Measurements from ENCODE around the gene LARP1.
A peak's percentile ranks its signal among the peaks of the same experiment; 100 is the strongest.

Gene LARP1

DNA sequence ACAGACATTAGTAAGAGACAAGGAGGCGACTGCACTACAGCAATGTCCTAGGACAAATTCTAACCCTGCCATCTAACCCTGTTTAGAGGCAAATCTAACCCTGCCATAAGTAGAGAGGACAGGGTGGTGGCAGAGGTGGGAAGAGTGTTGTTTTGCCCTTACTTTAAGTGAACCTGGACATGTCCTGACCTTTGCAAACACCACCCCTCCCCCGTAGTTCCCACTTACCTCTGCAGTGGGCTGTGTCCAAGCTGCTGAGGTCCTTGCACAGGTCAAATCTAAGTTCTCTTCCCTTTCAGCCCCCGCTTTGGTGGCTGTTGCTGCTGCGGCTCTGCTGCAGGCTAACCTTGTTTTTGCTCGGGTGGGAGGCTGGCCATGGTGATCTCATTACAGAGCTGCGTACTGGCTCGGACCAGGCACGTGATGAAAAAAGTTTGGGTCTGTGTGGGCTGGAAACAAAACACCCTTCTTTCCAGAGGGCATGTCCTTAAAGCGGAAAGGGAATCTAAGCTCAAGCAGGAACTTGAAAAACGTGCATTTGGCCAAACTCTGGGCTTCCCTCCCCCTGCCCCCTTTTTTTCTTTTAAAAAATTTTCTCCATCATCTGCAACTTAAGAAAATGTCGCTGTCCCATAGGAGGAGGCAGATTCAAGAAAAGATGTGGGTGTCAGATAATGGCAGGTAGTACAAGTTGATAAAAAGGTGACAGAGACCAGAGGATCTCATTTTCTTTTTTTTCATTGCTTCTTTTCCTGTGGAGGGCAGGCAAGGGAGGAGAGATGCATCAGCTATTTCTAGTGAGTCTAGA lies 95.3 kb downstream of the LARP1 start, which contains the start of gene FAXDC2:
FAXDC2 (minus strand) TSS at position 349 of the 808 bp plus-strand sequence. CDS start 12,425 bp downstream, outside the sequence.
- peak within 1 kb of the TSS; percentile 72 for H3K4me3 ChIP-seq (ENCODE audit: low read length)
- peak within 1 kb of the TSS; percentile 88 for H3K4me2 ChIP-seq (ENCODE audit: low read length)
- peaks cover 18% of the 10 kb centered on the region for H3K4me1 ChIP-seq (ENCODE audit: control insufficient read depth, insufficient read depth, low read length)
- H3K27me3 ChIP-seq (ENCODE audit: control insufficient read depth, insufficient read depth, low read length): no peaks in the 10 kb centered on the region
- peak within 1 kb of the TSS; percentile 63 for H3K9ac ChIP-seq (ENCODE audit: low read depth, low read length)
- no peaks in the 10 kb centered on the region for H3K36me3 ChIP-seq (ENCODE audit: insufficient read depth, low read length)
- H3K9me3 ChIP-seq (replicated peaks; ENCODE audit: low read length): no peaks in the 10 kb centered on the region

DNA sequence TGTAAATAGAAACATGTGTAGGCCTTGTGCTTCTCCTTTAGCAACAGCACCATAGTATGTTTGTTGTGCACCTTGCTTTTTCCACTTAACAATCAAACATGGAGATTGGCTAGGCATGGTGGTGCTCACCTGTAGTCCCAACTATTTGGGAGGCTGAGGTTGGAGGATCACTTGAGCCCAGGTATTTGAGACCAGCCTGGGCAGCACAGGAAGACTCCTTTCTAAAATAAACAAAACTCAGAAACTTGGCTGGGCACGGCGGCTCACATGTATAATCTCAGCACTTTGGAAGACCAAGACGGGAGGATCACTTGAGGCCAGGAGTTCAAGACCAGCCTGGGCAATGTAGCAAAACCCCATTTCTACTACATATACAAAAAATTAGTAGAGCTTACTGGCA lies 96.2 kb downstream of the LARP1 start:
- Histone ChIP-seq H3K9ac (ENCODE audit: low read depth, low read length) (no peak overlapping the region), H3K4me1 (ENCODE audit: control insufficient read depth, insufficient read depth, low read length) (peaks cover 18% of the 10 kb centered on the region), H3K4me2 (ENCODE audit: low read length) (peak overlapping the region; percentile 88), H3K36me3 (ENCODE audit: insufficient read depth, low read length) (no peaks in the 10 kb centered on the region), H3K4me3 (ENCODE audit: low read length) (no peak overlapping the region), H3K9me3 (replicated peaks; ENCODE audit: low read length) (no peaks in the 10 kb centered on the region), H3K27me3 (ENCODE audit: control insufficient read depth, insufficient read depth, low read length) (no peaks in the 10 kb centered on the region)

DNA sequence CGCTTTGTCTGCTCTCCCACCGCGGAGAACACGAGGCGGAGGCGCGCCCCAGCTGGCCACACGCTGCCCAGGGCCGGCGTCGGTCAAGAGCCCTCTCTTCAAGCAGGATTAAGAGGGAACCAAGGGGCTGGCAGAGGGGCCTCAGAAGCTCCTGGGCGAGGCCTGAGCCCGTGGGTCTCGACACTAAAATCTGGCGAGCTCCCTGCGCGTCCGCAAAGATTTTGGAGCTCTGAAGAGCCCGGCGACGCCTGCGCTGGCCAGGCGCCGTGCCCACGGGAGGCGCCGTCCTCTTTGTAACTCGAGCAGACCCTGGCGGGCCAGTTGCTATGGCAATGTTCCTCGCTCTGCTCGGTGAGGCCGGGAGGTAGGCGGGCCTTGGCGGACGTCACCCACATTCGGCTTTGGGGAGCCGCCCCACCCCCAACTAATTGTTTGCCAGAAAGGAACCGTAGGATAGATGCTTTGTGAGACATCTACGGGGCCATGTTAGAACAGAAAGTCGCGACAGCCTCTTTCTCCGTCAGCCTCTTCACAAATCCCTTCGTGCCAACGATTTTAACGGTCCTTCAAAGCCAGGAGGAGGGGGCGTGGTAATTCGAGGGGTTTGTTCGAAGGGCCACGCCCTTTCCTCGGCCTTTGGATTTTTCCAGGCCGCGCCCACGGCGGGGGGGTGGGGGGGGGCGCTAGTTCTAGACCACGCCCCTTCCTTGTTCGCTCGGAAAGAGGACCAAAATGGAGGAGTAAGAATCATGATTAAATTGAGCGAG lies 102.5 kb downstream of the LARP1 start:
- Histone ChIP-seq H3K9ac (ENCODE audit: low read depth, low read length) (peak overlapping the region; percentile 91), H3K4me1 (ENCODE audit: control insufficient read depth, insufficient read depth, low read length) (peaks cover 30% of the 10 kb centered on the region), H3K36me3 (ENCODE audit: insufficient read depth, low read length) (peaks cover 2% of the 10 kb centered on the region), H3K9me3 (replicated peaks; ENCODE audit: low read length) (no peaks in the 10 kb centered on the region), H3K27me3 (ENCODE audit: control insufficient read depth, insufficient read depth, low read length) (no peaks in the 10 kb centered on the region), H3K4me3 (ENCODE audit: low read length) (peak overlapping the region; percentile 82), H3K4me2 (ENCODE audit: low read length) (peak overlapping the region; percentile 92)

DNA sequence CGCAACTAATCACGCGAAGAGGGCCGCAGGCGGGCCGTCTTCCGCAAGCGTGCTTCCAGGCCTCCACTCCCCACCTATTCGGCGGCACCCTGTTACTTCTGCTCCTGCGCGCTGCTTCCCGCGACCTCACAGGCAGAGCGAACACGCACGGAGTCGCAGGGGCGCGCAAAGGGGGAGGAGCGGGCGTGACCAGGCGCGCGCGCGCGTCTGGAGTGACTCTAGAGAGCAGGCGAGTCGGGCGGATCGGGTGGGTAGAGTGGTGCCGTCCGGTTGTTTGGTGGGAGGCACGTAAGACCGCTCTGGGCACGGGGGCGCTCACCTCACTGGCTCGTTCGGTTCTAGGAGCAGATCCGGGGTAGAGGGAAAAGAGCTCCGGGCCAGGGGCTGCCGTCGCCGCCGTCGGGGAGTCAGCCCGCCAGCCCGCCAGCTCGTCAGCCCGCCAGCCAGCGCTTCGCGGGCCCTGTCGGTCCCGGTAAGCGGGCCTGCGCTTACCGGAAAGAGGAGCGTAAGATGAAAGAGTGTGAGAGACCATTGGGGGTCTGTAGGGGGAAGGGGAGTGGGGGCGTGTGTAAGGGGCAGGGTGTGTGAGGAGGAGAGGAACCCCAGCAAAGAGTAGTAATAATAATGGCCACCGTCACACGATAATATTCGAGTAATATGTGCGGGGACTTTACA lies 103.3 kb downstream of the LARP1 start, which contains the start of gene CNOT8:
CNOT8 (plus strand) TSS at position 331 of the 675 bp plus-strand sequence. CDS start 4,652 bp downstream, outside the sequence.
- peak within 1 kb of the TSS; percentile 82 for H3K4me3 ChIP-seq (ENCODE audit: low read length)
- H3K9me3 ChIP-seq (replicated peaks; ENCODE audit: low read length): no peaks in the 10 kb centered on the region
- peak within 1 kb of the TSS; percentile 92 for H3K4me2 ChIP-seq (ENCODE audit: low read length)
- H3K27me3 ChIP-seq (ENCODE audit: control insufficient read depth, insufficient read depth, low read length): no peaks in the 10 kb centered on the region
- peaks cover 30% of the 10 kb centered on the region for H3K4me1 ChIP-seq (ENCODE audit: control insufficient read depth, insufficient read depth, low read length)
- H3K9ac ChIP-seq (ENCODE audit: low read depth, low read length): peak within 1 kb of the TSS; percentile 91
- H3K36me3 ChIP-seq (ENCODE audit: insufficient read depth, low read length): peaks cover 8% of the 10 kb centered on the region

DNA sequence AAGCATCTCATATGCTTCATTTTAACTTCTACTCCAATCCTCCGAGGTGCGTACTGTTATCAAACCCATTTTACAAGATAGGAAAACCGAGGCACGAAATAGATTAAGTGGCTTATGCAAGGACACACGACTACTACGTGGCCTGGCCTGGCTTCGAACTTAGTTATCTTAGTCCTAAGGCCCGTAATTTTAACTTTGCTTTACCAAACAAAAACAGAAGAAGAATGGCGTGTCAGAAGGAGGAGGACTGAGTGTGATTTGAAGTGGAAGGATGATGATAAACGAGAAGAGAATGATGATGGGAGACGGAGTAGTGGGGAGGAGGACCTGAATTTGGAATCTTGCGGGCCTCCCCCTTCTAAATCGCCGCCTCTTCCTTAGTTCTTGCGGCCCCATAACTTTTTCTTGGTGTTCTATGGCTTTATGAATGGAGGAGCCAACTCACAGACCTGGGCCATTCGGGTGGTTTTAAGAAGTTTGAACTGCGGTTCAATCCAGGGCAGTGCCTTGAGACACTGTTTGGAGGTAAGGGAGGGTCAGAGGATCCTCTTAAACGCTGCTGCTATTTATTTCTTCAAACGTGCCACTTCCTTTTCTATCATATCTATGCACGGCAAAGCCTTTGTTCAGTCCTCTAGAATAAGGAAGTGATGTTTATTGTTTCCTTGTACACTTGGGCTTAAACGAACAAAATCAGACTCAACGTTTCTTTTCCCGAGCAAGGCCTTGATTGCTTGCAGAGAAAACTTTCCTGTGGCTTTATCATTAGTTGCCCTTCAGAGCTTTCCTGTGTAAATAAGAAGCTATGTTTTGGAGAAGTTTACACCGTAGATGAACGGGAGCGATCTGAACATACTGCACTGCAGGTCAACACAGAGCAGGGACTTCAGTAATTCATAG lies 104.0 kb downstream of the LARP1 start:
- H3K4me3 ChIP-seq (ENCODE audit: low read length): peak overlapping the region; percentile 82
- peak overlapping the region; percentile 88 for H3K4me2 ChIP-seq (ENCODE audit: low read length)
- peaks cover 30% of the 10 kb centered on the region for H3K4me1 ChIP-seq (ENCODE audit: control insufficient read depth, insufficient read depth, low read length)
- H3K9ac ChIP-seq (ENCODE audit: low read depth, low read length): peak overlapping the region; percentile 91
- no peaks in the 10 kb centered on the region for H3K27me3 ChIP-seq (ENCODE audit: control insufficient read depth, insufficient read depth, low read length)
- H3K9me3 ChIP-seq (replicated peaks; ENCODE audit: low read length): no peaks in the 10 kb centered on the region
- peaks cover 13% of the 10 kb centered on the region for H3K36me3 ChIP-seq (ENCODE audit: insufficient read depth, low read length)

DNA sequence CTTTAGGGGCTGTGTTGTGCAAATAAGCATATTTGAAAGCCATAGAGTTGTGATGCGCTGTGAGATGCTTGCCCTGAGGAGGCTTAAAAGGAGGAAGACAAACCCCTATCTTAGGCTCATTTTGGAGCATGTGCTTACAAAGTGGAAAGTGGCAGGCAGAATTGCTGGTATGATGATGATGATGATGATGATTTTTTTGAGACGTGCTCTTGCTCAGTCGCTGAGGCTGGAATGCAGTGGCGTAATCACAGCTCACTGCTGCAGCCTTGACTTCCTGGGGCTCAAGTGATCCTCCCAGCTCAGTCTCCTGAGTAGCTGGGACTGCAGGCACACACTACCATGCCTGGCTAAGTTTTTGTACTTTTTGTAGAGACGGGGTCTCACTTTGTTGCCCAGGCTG lies 104.9 kb downstream of the LARP1 start:
- peak overlapping the region; percentile 91 for H3K9ac ChIP-seq (ENCODE audit: low read depth, low read length)
- H3K4me3 ChIP-seq (ENCODE audit: low read length): peak overlapping the region; percentile 82
- no peaks in the 10 kb centered on the region for H3K9me3 ChIP-seq (replicated peaks; ENCODE audit: low read length)
- no peaks in the 10 kb centered on the region for H3K27me3 ChIP-seq (ENCODE audit: control insufficient read depth, insufficient read depth, low read length)
- peaks cover 15% of the 10 kb centered on the region for H3K36me3 ChIP-seq (ENCODE audit: insufficient read depth, low read length)
- peaks cover 30% of the 10 kb centered on the region for H3K4me1 ChIP-seq (ENCODE audit: control insufficient read depth, insufficient read depth, low read length)
- peak overlapping the region; percentile 88 for H3K4me2 ChIP-seq (ENCODE audit: low read length)

DNA sequence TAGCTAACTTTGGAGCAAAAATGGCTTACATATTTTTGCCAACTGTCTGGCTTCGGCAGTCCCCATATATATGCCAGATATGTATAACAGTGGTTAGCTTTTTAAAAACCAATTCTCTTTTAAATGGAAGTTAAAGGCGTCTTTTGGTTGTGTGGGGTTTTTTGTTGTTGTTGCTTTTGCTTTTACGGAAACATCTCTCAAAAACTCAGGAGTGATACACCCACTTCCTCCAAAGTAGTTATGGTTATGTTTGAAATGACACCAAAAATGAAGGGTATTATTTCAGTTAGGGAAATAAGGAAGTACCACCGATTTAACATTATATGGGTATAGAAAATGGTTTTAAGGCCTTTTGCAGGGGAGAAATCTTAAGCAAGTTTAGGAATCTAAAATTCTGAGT lies 105.6 kb downstream of the LARP1 start:
- Histone ChIP-seq H3K4me1 (ENCODE audit: control insufficient read depth, insufficient read depth, low read length) (peaks cover 30% of the 10 kb centered on the region), H3K9ac (ENCODE audit: low read depth, low read length) (peak overlapping the region; percentile 91), H3K4me2 (ENCODE audit: low read length) (peak overlapping the region; percentile 88), H3K36me3 (ENCODE audit: insufficient read depth, low read length) (peaks cover 22% of the 10 kb centered on the region), H3K9me3 (replicated peaks; ENCODE audit: low read length) (no peaks in the 10 kb centered on the region), H3K4me3 (ENCODE audit: low read length) (peak overlapping the region; percentile 82), H3K27me3 (ENCODE audit: control insufficient read depth, insufficient read depth, low read length) (no peaks in the 10 kb centered on the region)

DNA sequence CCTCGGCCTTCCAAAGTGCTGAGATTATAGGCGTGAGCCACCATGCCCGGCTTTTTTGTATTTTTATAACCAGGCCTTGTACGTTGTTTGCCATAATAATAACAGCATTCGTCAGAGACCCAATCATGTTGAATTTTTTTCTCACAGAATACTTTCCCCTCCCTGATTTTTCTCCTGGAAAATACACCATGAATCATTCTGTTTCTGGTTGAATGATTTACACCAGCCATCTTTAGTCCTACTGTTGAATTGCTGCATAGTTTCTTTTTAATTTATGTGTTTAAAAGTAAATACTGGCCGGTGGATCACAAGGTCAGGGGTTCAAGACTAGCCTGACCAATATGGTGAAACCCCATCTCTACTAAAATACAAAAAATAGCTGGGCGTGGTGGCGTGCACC lies 106.8 kb downstream of the LARP1 start:
- H3K4me2 ChIP-seq (ENCODE audit: low read length): no peak overlapping the region
- no peaks in the 10 kb centered on the region for H3K27me3 ChIP-seq (ENCODE audit: control insufficient read depth, insufficient read depth, low read length)
- H3K9ac ChIP-seq (ENCODE audit: low read depth, low read length): no peak overlapping the region
- H3K4me1 ChIP-seq (ENCODE audit: control insufficient read depth, insufficient read depth, low read length): peaks cover 26% of the 10 kb centered on the region
- H3K9me3 ChIP-seq (replicated peaks; ENCODE audit: low read length): no peaks in the 10 kb centered on the region
- H3K36me3 ChIP-seq (ENCODE audit: insufficient read depth, low read length): peaks cover 31% of the 10 kb centered on the region
- H3K4me3 ChIP-seq (ENCODE audit: low read length): no peak overlapping the region

DNA sequence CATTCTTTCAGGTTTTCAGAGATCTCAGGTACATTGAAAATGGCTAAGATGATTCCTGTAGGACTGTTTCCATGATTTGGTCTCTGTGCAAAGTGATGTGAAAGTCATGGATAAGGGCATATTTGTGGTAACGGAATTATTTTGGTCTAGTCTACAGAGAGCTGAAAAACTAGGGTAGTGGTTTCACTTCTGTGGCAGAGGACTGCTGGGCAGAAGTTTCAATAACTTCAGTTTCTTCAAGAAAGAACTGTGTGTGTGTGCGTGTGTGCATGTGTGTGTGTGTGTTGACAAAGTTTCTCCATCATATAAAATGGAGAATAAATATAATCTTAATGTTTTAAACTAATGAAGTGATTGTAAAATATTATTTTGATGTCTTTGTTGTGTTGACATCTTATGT lies 107.6 kb downstream of the LARP1 start:
- H3K27me3 ChIP-seq (ENCODE audit: control insufficient read depth, insufficient read depth, low read length): no peaks in the 10 kb centered on the region
- no peak overlapping the region for H3K4me3 ChIP-seq (ENCODE audit: low read length)
- no peak overlapping the region for H3K4me2 ChIP-seq (ENCODE audit: low read length)
- no peak overlapping the region for H3K9ac ChIP-seq (ENCODE audit: low read depth, low read length)
- peaks cover 37% of the 10 kb centered on the region for H3K36me3 ChIP-seq (ENCODE audit: insufficient read depth, low read length)
- no peaks in the 10 kb centered on the region for H3K9me3 ChIP-seq (replicated peaks; ENCODE audit: low read length)
- peaks cover 26% of the 10 kb centered on the region for H3K4me1 ChIP-seq (ENCODE audit: control insufficient read depth, insufficient read depth, low read length)

DNA sequence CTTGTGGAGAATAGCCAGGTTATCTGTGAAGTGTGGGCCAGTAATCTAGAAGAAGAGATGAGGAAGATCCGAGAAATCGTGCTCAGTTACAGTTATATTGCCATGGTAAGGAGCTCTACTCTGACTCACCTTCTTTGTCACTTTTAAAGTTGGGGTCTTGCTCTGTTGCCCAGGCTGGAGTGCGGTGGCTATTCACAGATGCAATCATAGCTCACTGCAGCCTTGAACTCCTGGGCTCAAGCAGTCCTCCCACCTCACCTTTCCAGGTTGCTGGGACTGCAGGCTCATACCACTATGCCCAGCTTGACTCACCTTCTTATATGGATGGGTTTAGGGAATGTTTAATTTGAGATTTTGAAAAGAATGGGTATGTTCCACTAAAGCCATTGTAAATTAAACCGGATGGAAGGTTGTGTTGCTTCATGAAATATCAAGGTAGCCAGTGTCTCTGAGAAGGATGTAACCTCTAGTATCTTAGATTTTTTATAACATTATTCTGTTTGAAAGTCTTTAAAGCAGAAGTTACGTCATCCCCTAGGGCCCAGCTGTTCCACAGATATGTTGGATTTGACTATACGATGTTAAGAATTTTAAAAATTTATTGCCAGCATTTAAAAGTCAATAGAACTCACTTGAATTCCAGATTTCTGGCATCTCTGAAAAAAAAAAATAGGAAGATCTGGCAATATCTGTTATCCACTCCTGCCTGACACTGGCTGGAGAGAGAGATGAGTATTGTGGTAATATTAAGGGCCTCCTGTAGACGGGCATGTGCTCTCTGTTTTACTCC lies 108.3 kb downstream of the LARP1 start:
- Histone ChIP-seq H3K9ac (ENCODE audit: low read depth, low read length) (no peak overlapping the region), H3K4me3 (ENCODE audit: low read length) (no peak overlapping the region), H3K27me3 (ENCODE audit: control insufficient read depth, insufficient read depth, low read length) (no peaks in the 10 kb centered on the region), H3K4me2 (ENCODE audit: low read length) (no peak overlapping the region), H3K4me1 (ENCODE audit: control insufficient read depth, insufficient read depth, low read length) (peaks cover 28% of the 10 kb centered on the region), H3K36me3 (ENCODE audit: insufficient read depth, low read length) (peaks cover 40% of the 10 kb centered on the region), H3K9me3 (replicated peaks; ENCODE audit: low read length) (no peaks in the 10 kb centered on the region)
